HepG2 (cell line): ENCODE results near the gene PALM. TPM values are rescaled to one million over a fixed set of nuclear protein-coding genes. Genes with fewer than 3 reads are reported as not detected.

Experiments used
- CCAR2 ChIP-seq: fragments of 200-400 bp; formaldehyde crosslinking; optimal IDR thresholded peaks from 2 replicates; pipeline ENCODE3; 2018; ENCODE audit warnings: low read depth, mild to moderate bottlenecking, low read length, moderate library complexity
- HMGA1 ChIP-seq: sonication (generic); formaldehyde crosslinking; conservative IDR thresholded peaks from 2 replicates; pipeline ENCODE4 v1.4.0; 2020; ENCODE audit warnings: missing genetic modification reagents
- HOXA3 ChIP-seq: sonication (generic); formaldehyde crosslinking; IDR thresholded peaks from 2 replicates; pipeline ENCODE4 v1.5.0; 2020; ENCODE audit warnings: missing genetic modification reagents
- JUN ChIP-seq: sonication (generic); formaldehyde crosslinking; IDR thresholded peaks from 2 replicates; pipeline ENCODE4 v1.4.0; 2020; ENCODE audit warnings: mild to moderate bottlenecking, missing genetic modification reagents
- KDM5B ChIP-seq: sonication (generic); formaldehyde crosslinking; IDR thresholded peaks from 2 replicates; pipeline ENCODE4 v1.4.0; 2020; ENCODE audit warnings: missing genetic modification reagents, mild to moderate bottlenecking, borderline replicate concordance
- MAF1 ChIP-seq: sonication (generic); formaldehyde crosslinking; IDR thresholded peaks from 2 replicates; pipeline ENCODE4 v1.5.0; 2020; ENCODE audit warnings: missing genetic modification reagents, borderline replicate concordance
- MAFF ChIP-seq: IDR thresholded peaks from 2 replicates; pipeline ENCODE4 v1.6.1; 2011; ENCODE audit warnings: low read depth, low read length, improper control_type of control experiment
- MTF2 ChIP-seq: sonication (generic); formaldehyde crosslinking; IDR thresholded peaks from 2 replicates; pipeline ENCODE4 v1.5.0; 2020; ENCODE audit warnings: missing genetic modification reagents, borderline replicate concordance
- NAIF1 ChIP-seq: sonication (generic); formaldehyde crosslinking; IDR thresholded peaks from 2 replicates; pipeline ENCODE4 v1.5.0; 2020; ENCODE audit warnings: mild to moderate bottlenecking, missing genetic modification reagents, borderline replicate concordance
- NR2F1 ChIP-seq, 2 experiments: fragments of 450-650 bp in 1 of 2; formaldehyde crosslinking in 1 of 2; IDR thresholded peaks; 2 replicates each; pipeline versions ENCODE4 v1.5.0 to v1.6.1; 2016 to 2020; ENCODE audit warnings: mild to moderate bottlenecking in 1 of 2, missing compliant biosample characterization in 1 of 2, missing genetic modification reagents in 1 of 2, moderate library complexity in 1 of 2
- POGZ ChIP-seq: sonication (generic); formaldehyde crosslinking; IDR thresholded peaks from 2 replicates; pipeline ENCODE4 v1.4.0; 2020; ENCODE audit warnings: mild to moderate bottlenecking, missing genetic modification reagents
- RFXANK ChIP-seq: IDR thresholded peaks from 2 replicates; pipeline ENCODE4 v1.6.1; 2016
- SAP130 ChIP-seq: IDR thresholded peaks from 2 replicates; pipeline ENCODE4 v1.6.1; 2016; ENCODE audit warnings: low read depth
- SATB2 ChIP-seq: sonication (generic); formaldehyde crosslinking; IDR thresholded peaks from 2 replicates; pipeline ENCODE4 v1.5.0; 2020; ENCODE audit warnings: missing genetic modification reagents
- SMARCC2 ChIP-seq: fragments of 450-650 bp; IDR thresholded peaks from 2 replicates; pipeline ENCODE4 v1.6.1; 2017; ENCODE audit warnings: antibody characterized with exemption, mild to moderate bottlenecking
- U2AF2 ChIP-seq: fragments of 200-400 bp; formaldehyde crosslinking; IDR thresholded peaks from 2 replicates; pipeline ENCODE4 v1.6.1; 2017; ENCODE audit warnings: low read depth, mild to moderate bottlenecking, low read length
- ZBTB10 ChIP-seq: sonication (generic); formaldehyde crosslinking; IDR thresholded peaks from 2 replicates; pipeline ENCODE4 v1.4.0; 2020; ENCODE audit warnings: missing genetic modification reagents, borderline replicate concordance
- ZGPAT ChIP-seq: IDR thresholded peaks from 2 replicates; pipeline ENCODE4 v1.6.1; 2016; ENCODE audit warnings: mild to moderate bottlenecking
- ZNF121 ChIP-seq: sonication (generic); formaldehyde crosslinking; IDR thresholded peaks from 2 replicates; pipeline ENCODE4 v1.5.0; 2020; ENCODE audit warnings: mild to moderate bottlenecking, missing genetic modification reagents
- ZNF230 ChIP-seq: sonication (generic); formaldehyde crosslinking; IDR thresholded peaks from 2 replicates; pipeline ENCODE4 v1.4.0; 2020; ENCODE audit warnings: mild to moderate bottlenecking, missing genetic modification reagents
- ZNF550 ChIP-seq: sonication (generic); formaldehyde crosslinking; IDR thresholded peaks from 2 replicates; pipeline ENCODE4 v1.4.0; 2020; ENCODE audit warnings: mild to moderate bottlenecking, missing genetic modification reagents, borderline replicate concordance
- ZNF570 ChIP-seq: sonication (generic); formaldehyde crosslinking; IDR thresholded peaks from 2 replicates; pipeline ENCODE4 v1.4.0; 2020; ENCODE audit warnings: mild to moderate bottlenecking, missing genetic modification reagents, borderline replicate concordance
- ZNF75D ChIP-seq: sonication (generic); formaldehyde crosslinking; IDR thresholded peaks from 2 replicates; pipeline ENCODE4 v1.8.1; 2023; ENCODE audit warnings: missing genetic modification reagents, mild to moderate bottlenecking, borderline replicate concordance
- ZNF891 ChIP-seq: sonication (generic); formaldehyde crosslinking; IDR thresholded peaks from 2 replicates; pipeline ENCODE4 v1.5.0; 2020; ENCODE audit warnings: mild to moderate bottlenecking, missing genetic modification reagents
- polyA plus RNA-seq, 8 experiments: library from polyadenylated mRNA; depleted of rRNA in 3 of 8; stranded (reverse) in 7 of 8; unstranded in 1 of 8; fragments of >200 nt; fragmentation: Illumina TruSeq in 4 of 8; extraction: Trizol in 4 of 8; gene quantifications; 2 replicates each; pipeline versions ENCODE4 v1.2.1 to v1.2.3, GENCODE V29; 2011 to 2016; ENCODE audit warnings: low read depth in 4 of 8, missing spikeins in 1 of 8, mixed read lengths in 1 of 8; ENCODE audit not compliant: insufficient read depth in 1 of 8
- total RNA-seq, 5 experiments: library from RNA; depleted of rRNA; stranded (reverse); fragments of >200 nt; fragmentation: Illumina TruSeq; extraction: Trizol; gene quantifications; 2 replicates each; pipeline ENCODE4 v1.2.3, GENCODE V29; 2016; ENCODE audit warnings: low read depth in 1 of 5
- TF ChIP-seq, protein P1 (sequence below): sonication (generic); formaldehyde crosslinking; IDR thresholded peaks from 2 replicates; pipeline ENCODE4 v1.5.0; 2020; ENCODE audit warnings: missing genetic modification reagents
- TF ChIP-seq, protein P2 (sequence below): sonication (generic); formaldehyde crosslinking; IDR thresholded peaks from 2 replicates; pipeline ENCODE4 v1.8.0; 2023; ENCODE audit warnings: mild to moderate bottlenecking, missing genetic modification reagents

The PALM gene
- total and polyA plus RNA-seq, 2 of the 13 experiments (the other 11 are each of a cell fraction or from before 2014, with no cell fraction given), result 4.0 to 9.7 TPM

DNA sequence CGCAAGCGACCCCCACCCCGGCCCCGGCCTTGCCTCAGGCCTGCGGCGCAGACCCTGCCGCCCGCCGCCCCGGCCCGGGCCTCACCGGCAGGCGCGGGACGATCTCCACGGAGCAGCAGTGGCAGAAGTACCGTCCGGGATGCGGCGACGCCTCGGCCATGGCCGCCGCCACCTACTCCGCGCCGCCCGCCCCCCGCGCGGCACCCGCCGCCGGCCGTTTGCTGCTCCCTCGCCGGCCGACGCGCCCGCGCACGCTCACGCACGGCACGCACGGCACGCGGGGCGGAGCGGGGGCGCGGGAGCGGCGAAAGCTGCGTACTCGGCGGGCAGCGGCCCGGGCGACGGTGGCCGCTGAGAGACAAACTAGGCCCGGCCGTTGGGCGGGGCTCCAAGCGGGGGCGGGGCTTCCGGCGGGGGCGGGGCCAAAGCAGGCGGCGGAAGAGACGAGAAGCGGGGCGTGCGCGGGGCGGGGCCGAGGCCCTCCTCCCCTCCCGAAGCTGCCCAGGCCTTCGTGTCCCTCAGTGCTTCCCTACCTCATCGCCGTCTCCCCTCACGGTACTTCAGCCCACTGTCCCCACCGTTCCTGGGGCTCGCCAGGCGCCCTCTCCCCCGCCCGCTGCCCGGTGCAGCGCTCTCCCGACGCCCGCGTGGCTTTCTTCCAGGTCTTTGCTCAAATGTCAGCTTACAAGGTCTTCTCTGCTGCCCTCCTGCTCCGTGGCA lies 45.6 kb upstream of the PALM start, which contains the start of gene RNF126 (continued):
- TF ChIP-seq, protein P1, sequence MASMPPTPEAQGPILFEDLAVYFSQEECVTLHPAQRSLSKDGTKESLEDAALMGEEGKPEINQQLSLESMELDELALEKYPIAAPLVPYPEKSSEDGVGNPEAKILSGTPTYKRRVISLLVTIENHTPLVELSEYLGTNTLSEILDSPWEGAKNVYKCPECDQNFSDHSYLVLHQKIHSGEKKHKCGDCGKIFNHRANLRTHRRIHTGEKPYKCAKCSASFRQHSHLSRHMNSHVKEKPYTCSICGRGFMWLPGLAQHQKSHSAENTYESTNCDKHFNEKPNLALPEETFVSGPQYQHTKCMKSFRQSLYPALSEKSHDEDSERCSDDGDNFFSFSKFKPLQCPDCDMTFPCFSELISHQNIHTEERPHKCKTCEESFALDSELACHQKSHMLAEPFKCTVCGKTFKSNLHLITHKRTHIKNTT (CRISPR knock-in tag), result no peak
- TF ChIP-seq SMARCC2, result no peak
- TF ChIP-seq ZNF570, result no peak
- TF ChIP-seq MAFF, result no peak
- TF ChIP-seq MAF1 (CRISPR knock-in tag), result no peak
- no peak for TF ChIP-seq CCAR2
- no peak for TF ChIP-seq U2AF2
- TF ChIP-seq ZNF550 (CRISPR knock-in tag), result no peak
- TF ChIP-seq KDM5B, result no peak
- no peak for TF ChIP-seq ZNF891 (CRISPR knock-in tag)
- TF ChIP-seq NR2F1 (CRISPR knock-in tag; IDR thresholded peaks at IDR 0.05), result no peak
- no peak for TF ChIP-seq ZNF75D (CRISPR knock-in tag)
- no peak for TF ChIP-seq JUN
- TF ChIP-seq ZNF230 (CRISPR knock-in tag), result no peak
- peak; percentile 55; the same call in 1 of the 2 replicates for TF ChIP-seq HOXA3
- no peak for TF ChIP-seq ZNF121
- TF ChIP-seq POGZ (CRISPR knock-in tag), result 0 out of 2 replicates have a peak, but pooled peaks have one; percentile 20
- TF ChIP-seq NAIF1 (CRISPR knock-in tag), result no peak
- no peak for TF ChIP-seq RFXANK (CRISPR knock-in tag)
- no peak for TF ChIP-seq MTF2 (CRISPR knock-in tag)
- TF ChIP-seq, protein P2, sequence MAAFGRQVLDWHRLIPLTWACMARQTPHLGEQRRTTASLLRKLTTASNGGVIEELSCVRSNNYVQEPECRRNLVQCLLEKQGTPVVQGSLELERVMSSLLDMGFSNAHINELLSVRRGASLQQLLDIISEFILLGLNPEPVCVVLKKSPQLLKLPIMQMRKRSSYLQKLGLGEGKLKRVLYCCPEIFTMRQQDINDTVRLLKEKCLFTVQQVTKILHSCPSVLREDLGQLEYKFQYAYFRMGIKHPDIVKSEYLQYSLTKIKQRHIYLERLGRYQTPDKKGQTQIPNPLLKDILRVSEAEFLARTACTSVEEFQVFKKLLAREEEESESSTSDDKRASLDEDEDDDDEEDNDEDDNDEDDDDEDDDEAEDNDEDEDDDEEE (CRISPR knock-in tag), result no peak
- no peak for TF ChIP-seq ZBTB10 (CRISPR knock-in tag)
- peak; percentile 84 for TF ChIP-seq SAP130 (CRISPR knock-in tag)
- peak; percentile 55; the same call in 1 of the 2 replicates for TF ChIP-seq ZGPAT (CRISPR knock-in tag)
- TF ChIP-seq SATB2 (CRISPR knock-in tag), result no peak
- no peak for TF ChIP-seq HMGA1
